ENCODE data around the gene ALDH2. TPM values are rescaled to one million over a fixed set of nuclear protein-coding genes. Genes with fewer than 3 reads are reported as not detected.

Gene ALDH2
- total and polyA plus RNA-seq, 12 donors: 60.6 to 403 (median 318) TPM

- TF ChIP-seq, protein P1, sequence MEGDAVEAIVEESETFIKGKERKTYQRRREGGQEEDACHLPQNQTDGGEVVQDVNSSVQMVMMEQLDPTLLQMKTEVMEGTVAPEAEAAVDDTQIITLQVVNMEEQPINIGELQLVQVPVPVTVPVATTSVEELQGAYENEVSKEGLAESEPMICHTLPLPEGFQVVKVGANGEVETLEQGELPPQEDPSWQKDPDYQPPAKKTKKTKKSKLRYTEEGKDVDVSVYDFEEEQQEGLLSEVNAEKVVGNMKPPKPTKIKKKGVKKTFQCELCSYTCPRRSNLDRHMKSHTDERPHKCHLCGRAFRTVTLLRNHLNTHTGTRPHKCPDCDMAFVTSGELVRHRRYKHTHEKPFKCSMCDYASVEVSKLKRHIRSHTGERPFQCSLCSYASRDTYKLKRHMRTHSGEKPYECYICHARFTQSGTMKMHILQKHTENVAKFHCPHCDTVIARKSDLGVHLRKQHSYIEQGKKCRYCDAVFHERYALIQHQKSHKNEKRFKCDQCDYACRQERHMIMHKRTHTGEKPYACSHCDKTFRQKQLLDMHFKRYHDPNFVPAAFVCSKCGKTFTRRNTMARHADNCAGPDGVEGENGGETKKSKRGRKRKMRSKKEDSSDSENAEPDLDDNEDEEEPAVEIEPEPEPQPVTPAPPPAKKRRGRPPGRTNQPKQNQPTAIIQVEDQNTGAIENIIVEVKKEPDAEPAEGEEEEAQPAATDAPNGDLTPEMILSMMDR (IDR thresholded peaks at IDR 0.05): no peak
- Histone ChIP-seq H3K27me3 (no peaks in the 10 kb centered on the region), H3K36me3 (peaks cover 0 to 6% (median 0%) of the 10 kb centered on the region in 9 donors), H3K9me3 (no peaks in the 10 kb centered on the region), H3K27ac (peak overlapping the region; percentile 42 to 95 (median 88)), H3K4me3 (peak overlapping the region in 2 of 10 donors; percentile 26 to 35), H3K4me1 (peaks cover 24 to 69% (median 50%) of the 10 kb centered on the region in 9 donors)
- ATAC-seq (peak; percentile 31 to 78 (median 52)), DNase-seq (peak; percentile 55 to 64)
- 37 to 41% methylated on average over 17 of the region's 17 CpGs for WGBS, 2 donors
- intact Hi-C loops (cut with DNase I): no loop called here
These were observed 7.2 kb downstream of the ALDH2 start for GRCh38 chr12:111773801-111774551.

DNA sequence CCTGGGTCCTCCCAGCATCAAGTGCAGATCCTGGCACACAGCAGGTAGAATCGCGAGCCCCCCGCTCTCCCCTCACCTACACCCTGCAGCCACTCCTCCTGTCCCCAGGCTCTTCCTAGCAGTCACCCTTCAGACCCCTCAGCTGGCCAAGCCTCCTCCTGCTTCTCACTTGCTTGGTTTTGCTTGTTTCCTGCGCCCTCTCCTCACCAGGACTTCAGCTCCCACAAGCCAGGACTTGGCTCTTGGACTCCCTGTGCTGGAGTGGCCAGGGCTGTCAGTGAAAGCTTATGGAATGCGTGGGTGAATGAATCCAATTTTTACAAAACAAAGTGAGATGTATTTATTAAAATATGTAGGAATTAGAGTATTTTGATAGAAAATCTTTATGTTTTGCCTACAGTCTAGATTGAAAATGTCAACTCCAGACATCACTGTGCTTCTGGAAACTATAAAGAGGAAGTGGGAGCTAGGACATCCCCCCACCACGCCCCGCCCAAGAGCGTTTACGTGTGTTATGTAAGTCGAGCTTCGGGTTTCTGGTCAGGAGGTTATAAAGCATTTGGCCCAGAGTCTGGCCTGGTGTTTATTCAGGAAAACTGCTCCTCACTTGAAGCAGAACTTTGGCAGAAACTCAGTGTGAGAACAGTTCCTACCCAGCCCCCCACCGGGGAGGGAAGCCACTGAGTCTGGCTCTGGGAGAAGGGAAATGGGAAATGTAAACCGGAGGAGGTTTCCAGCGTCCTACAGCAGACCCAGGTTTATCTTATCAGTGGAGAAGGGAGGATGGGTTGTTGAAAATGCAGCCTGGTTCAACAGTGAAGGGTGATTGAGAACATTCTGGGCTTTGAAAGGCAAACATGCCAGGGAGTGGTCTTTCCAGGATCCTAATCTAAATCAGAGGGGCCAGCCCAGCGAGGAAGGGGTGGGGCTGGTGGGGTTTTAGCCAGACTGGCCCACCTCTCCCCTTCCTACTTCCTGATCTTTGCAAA is 8.8 kb downstream of the ALDH2 start:
- TF ChIP-seq, protein P1 (IDR thresholded peaks at IDR 0.05): no peak
- peak; percentile 72 to 93 (median 88) for ATAC-seq
- H3K27me3 ChIP-seq: no peaks in the 10 kb centered on the region
- no peaks in the 10 kb centered on the region for H3K9me3 ChIP-seq
- peaks cover 0 to 12% (median 0%) of the 10 kb centered on the region in 9 donors for H3K36me3 ChIP-seq
- peaks cover 24 to 67% (median 47%) of the 10 kb centered on the region in 9 donors for H3K4me1 ChIP-seq
- intact Hi-C loops (cut with DNase I): no loop called here
- peak overlapping the region; percentile 76 to 95 (median 88) for H3K27ac ChIP-seq
- peak overlapping the region in 9 of 10 donors; percentile 4 to 35 (median 16) for H3K4me3 ChIP-seq
- WGBS, 2 donors: 12 to 13% methylated on average over 15 of the region's 15 CpGs
- DNase-seq: peak; percentile 75 to 92

DNA sequence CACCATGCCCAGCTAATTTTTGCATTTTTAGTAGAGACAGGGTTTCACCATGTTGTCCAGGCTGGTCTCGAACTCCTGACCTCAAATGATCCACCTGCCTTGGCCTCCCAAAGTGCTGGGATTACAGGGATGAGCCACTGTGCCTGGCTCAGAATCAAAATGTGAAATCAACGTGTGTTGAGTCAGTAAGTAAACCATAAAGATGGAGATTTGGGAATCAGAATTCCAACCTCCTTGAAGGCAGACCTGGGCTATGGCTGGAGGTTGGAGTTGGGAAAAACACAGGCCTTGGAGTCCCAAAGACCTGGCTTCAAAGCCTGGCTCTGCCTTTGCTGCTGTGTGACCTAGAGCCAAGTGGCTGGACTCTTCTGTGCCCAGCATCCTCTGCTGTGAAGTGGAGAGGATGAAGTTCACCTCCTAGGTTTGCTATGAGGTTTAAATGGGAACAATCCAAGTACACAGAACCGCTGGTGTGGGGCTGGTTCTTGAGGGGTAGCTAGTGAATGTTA is 10.2 kb downstream of the ALDH2 start:
- Histone ChIP-seq H3K36me3 (peaks cover 0 to 22% (median 10%) of the 10 kb centered on the region in 9 donors), H3K9me3 (peaks cover 0 to 10% (median 0%) of the 10 kb centered on the region in 11 donors), H3K4me1 (peaks cover 24 to 68% (median 47%) of the 10 kb centered on the region in 9 donors), H3K27ac (peak overlapping the region in 9 of 10 donors; percentile 81 to 95 (median 89)), H3K4me3 (no peak overlapping the region), H3K27me3 (no peaks in the 10 kb centered on the region)
- 76 to 85% methylated on average over 3 of the region's 3 CpGs for WGBS, 2 donors
- ATAC-seq: no peak
- TF ChIP-seq, protein P1 (IDR thresholded peaks at IDR 0.05): no peak
- DNase-seq: no peak
- intact Hi-C loops (cut with DNase I): no loop called here

Measured in heart right ventricle (tissue), 16 donors.